Testis (tissue), 3 donors: Measurements from ENCODE around the gene CDH24. TPM values are rescaled to one million over a fixed set of nuclear protein-coding genes. Genes with fewer than 3 reads are reported as not detected.

Experiments
- DNase-seq: peaks from one replicate; pipeline ENCODE4 v3.0.0-alpha.2; 2019
- H3K27ac ChIP-seq, 2 donors: fragments of 200-600 bp; sonication (generic); one replicate each; pipeline ENCODE4 v1.5.1; 2019
- H3K27me3 ChIP-seq: fragments of 200-600 bp; sonication (generic); one replicate; pipeline ENCODE4 v1.5.1; 2019
- H3K36me3 ChIP-seq: fragments of 200-600 bp; sonication (generic); one replicate; pipeline ENCODE4 v1.5.1; 2017; ENCODE audit warnings: low read depth; ENCODE audit errors: missing control alignments
- H3K4me1 ChIP-seq: fragments of 200-600 bp; sonication (generic); one replicate; pipeline ENCODE4 v1.5.1; 2019
- H3K4me3 ChIP-seq, 2 donors: fragments of 200-600 bp; sonication (generic); one replicate each; pipeline ENCODE4 v1.5.1; 2017 to 2019
- H3K9me3 ChIP-seq: fragments of 200-600 bp; sonication (generic); one replicate; pipeline ENCODE4 v1.5.1; 2017
- POLR2A ChIP-seq: fragments of 450-650 bp; IDR thresholded peaks from one replicate; pipeline ENCODE4 v1.6.1; 2017; ENCODE audit warnings: antibody characterized with exemption, mild to moderate bottlenecking, moderate library complexity
- WGBS, 2 donors: methylation state at CpG; one replicate each; pipeline ENCODE4 v1.1.5; 2018; 5-methylcytosine and 5-hydroxymethylcytosine counted together
- intact Hi-C: fragments of 100-400 bp; cut with DNase I; formaldehyde crosslinking; loops from one replicate; pipeline ENCODE4 v1.15.1; 2023; ENCODE audit warnings: low total_unique reads
- polyA plus RNA-seq: library from polyadenylated mRNA; stranded (reverse); fragments of 350-450 nt; fragmentation: Illumina TruSeq; extraction: RNeasy Lipid Tissue Mini Kit (QIAGEN cat#74804); gene quantifications from one replicate; pipeline ENCODE4 v1.2.3, GENCODE V29; 2014; ENCODE audit warnings: low read depth, low replicate concordance; ENCODE audit not compliant: insufficient read depth
- total RNA-seq, 2 donors: library from RNA; depleted of rRNA; stranded (reverse); fragments of >200 nt; gene quantifications; one replicate each; pipeline ENCODE4 v1.2.3, GENCODE V29; 2016
- TF ChIP-seq, protein P1 (sequence below), 3 experiments: fragments of 450-650 bp in 2 of 3; fragments of 200-600 bp in 1 of 3; sonication (generic) in 1 of 3; IDR thresholded peaks; one replicate each; pipeline ENCODE4 v1.5.1; 2016 to 2019; ENCODE audit warnings: antibody characterized with exemption in 3 of 3, mild to moderate bottlenecking in 2 of 3, moderate library complexity in 1 of 3

CDH24 gene
- total and polyA plus RNA-seq, 3 donors from 2014 or later = 3.9 to 10.2 (median 10.2) TPM

DNA sequence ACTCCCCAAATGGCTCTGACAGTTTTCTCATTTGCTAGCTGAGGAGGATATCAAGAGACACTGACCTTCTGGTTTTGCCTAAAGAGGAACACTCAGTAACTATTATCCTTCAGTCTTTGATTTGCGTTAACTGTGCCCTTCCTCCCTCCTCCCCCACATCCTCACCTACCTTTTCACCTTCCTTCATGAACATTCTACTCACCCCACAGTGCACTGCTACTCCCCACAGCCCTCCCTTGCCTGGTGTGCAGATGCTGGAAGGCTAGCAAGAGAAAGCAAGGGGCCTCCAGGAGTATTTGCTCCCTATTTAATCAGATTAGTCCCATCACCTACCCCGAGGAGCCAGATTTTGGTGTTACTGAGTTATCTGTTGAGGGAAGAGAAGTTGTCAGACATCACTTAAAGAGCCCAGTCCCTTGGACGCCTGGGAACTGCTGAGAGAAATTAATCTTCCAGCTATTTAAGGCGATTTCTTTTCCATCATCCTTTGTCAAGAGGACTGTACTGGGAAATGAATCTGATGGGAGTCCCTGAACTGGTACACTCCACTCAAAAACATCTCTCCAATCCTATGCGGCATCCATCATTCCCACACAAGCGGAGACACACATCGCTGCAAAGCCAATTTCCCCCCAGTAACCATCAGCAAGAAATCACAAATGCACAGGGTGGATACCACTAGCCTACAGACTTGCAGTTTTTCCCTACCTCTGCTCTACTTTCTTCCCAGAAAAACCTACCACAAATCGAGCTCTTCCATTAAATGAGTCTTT, 34.1 kb downstream of the CDH24 start:
- intact Hi-C loops = no loop called here
- 73 to 77% methylated on average over 8 of the region's 8 CpGs for WGBS, 2 donors
- no peak overlapping the region for H3K4me3 ChIP-seq
- no peak for TF ChIP-seq POLR2A
- TF ChIP-seq, protein P1, sequence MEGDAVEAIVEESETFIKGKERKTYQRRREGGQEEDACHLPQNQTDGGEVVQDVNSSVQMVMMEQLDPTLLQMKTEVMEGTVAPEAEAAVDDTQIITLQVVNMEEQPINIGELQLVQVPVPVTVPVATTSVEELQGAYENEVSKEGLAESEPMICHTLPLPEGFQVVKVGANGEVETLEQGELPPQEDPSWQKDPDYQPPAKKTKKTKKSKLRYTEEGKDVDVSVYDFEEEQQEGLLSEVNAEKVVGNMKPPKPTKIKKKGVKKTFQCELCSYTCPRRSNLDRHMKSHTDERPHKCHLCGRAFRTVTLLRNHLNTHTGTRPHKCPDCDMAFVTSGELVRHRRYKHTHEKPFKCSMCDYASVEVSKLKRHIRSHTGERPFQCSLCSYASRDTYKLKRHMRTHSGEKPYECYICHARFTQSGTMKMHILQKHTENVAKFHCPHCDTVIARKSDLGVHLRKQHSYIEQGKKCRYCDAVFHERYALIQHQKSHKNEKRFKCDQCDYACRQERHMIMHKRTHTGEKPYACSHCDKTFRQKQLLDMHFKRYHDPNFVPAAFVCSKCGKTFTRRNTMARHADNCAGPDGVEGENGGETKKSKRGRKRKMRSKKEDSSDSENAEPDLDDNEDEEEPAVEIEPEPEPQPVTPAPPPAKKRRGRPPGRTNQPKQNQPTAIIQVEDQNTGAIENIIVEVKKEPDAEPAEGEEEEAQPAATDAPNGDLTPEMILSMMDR (IDR thresholded peaks at IDR 0.05) = no peak
- H3K27me3 ChIP-seq = no peaks in the 10 kb centered on the region
- H3K9me3 ChIP-seq = no peaks in the 10 kb centered on the region
- no peak for DNase-seq
- H3K36me3 ChIP-seq = no peaks in the 10 kb centered on the region
- H3K4me1 ChIP-seq = no peaks in the 10 kb centered on the region
- H3K27ac ChIP-seq = no peak overlapping the region

- no peaks in the 10 kb centered on the region for H3K36me3 ChIP-seq
- TF ChIP-seq POLR2A = no peak
- TF ChIP-seq, protein P1 (IDR thresholded peaks at IDR 0.05) = no peak
- 62 to 71% methylated on average over 7 of the region's 7 CpGs for WGBS, 2 donors
- no peak overlapping the region for H3K4me3 ChIP-seq
- DNase-seq = no peak
- H3K27ac ChIP-seq = no peak overlapping the region
- H3K9me3 ChIP-seq = no peaks in the 10 kb centered on the region
- H3K4me1 ChIP-seq = no peaks in the 10 kb centered on the region
- intact Hi-C loops = no loop called here
- no peaks in the 10 kb centered on the region for H3K27me3 ChIP-seq
Measured at GRCh38 chr14:23021889-23022442, 35.4 kb downstream of the CDH24 start.

DNA sequence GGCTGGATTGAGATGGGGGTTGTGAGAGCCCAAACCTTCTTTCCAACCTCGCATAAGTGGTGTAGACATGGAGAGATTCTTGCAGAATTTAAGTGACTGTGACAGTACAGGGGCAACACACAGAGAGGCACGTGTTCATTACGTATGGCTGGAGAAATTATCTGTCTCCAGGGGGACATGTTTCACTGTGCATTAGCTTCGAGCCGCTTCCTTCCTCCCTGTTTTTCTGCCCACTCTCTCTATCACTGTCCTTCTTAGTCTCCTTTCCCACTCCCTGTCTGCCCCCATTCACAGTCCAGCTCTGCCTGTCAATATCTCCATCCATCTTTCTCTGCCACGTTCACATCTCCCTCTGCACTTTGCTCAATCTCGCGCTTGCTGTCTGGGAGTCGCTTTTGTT, 35.9 kb downstream of the CDH24 start:
- WGBS, 2 donors = 81 to 84% methylated on average over 9 of the region's 9 CpGs

GRCh38 chr14:23020143-23021128, 36.9 kb downstream of the CDH24 start:
- Histone ChIP-seq H3K27ac (no peak overlapping the region), H3K4me1 (no peaks in the 10 kb centered on the region), H3K36me3 (no peaks in the 10 kb centered on the region), H3K27me3 (no peaks in the 10 kb centered on the region), H3K4me3 (no peak overlapping the region), H3K9me3 (no peaks in the 10 kb centered on the region)
- DNase-seq = no peak
- TF ChIP-seq, protein P1 (IDR thresholded peaks at IDR 0.05) = no peak
- TF ChIP-seq POLR2A = no peak
- intact Hi-C loops = no loop called here
- 92 to 94% methylated on average over 7 of the region's 7 CpGs for WGBS, 2 donors

More for the DNA sequence above, 35.9 kb downstream of the CDH24 start:
- Histone ChIP-seq H3K36me3 (no peaks in the 10 kb centered on the region), H3K4me1 (no peaks in the 10 kb centered on the region), H3K27me3 (no peaks in the 10 kb centered on the region), H3K27ac (no peak overlapping the region), H3K9me3 (no peaks in the 10 kb centered on the region), H3K4me3 (no peak overlapping the region)
- intact Hi-C loops = no loop called here
- no peak for TF ChIP-seq POLR2A
- TF ChIP-seq, protein P1 (IDR thresholded peaks at IDR 0.05) = no peak
- DNase-seq = no peak
